HG02571 (cell line): ENCODE results near the gene EARS2.

ENCODE experiments used
- ATAC-seq: cut with Tn5 transposase; IDR thresholded peaks from one replicate; pipeline ENCODE4 v1.9.1; 2021; ENCODE audit warnings: mild to moderate bottlenecking, moderate library complexity; ENCODE audit not compliant: unreplicated experiment

The EARS2 gene

GRCh38 chr16:23508589-23509440, 48.3 kb downstream of the EARS2 start:
- no peak for ATAC-seq

GRCh38 chr16:23506606-23506994, 50.5 kb downstream of the EARS2 start:
- no peak for ATAC-seq

GRCh38 chr16:23505671-23506605, 51.2 kb downstream of the EARS2 start:
- no peak for ATAC-seq

GRCh38 chr16:23505180-23505665, 51.9 kb downstream of the EARS2 start:
- peak; percentile 1 for ATAC-seq

DNA sequence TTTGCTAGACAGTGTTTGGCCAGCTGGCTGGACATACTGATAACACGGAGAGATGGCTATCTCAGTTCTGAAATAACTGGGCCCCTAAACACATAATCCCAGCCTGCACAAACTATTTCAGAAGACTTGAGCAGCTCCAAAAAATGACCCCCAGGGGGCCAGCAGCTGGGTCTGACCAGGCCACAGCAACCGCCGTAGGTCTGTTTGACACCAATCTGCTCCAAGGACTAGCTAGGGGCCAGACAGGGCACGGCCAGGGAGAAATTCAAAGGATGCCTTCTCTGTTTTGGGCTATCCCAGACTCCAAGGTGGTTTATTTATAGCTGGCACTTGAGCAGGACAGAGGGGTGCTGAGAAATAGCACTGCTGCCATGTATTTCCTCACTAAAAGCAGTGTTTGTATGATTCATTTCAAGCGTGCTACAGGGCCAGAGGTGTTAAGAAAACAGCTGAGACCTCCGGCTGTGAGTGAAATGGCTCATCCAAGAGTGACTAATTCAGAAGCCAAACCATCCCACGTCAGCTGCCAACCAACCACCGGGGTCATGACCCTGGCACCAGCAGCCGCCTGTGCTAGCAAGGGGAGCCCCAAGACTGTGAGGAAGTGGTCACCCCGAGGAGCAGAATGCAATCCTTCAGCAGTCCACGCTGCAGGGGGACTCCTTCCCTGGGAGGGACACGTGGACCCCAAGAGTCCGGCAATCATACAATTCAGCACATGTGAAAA, 52.5 kb downstream of the EARS2 start:
- peak; percentile 53 for ATAC-seq

DNA sequence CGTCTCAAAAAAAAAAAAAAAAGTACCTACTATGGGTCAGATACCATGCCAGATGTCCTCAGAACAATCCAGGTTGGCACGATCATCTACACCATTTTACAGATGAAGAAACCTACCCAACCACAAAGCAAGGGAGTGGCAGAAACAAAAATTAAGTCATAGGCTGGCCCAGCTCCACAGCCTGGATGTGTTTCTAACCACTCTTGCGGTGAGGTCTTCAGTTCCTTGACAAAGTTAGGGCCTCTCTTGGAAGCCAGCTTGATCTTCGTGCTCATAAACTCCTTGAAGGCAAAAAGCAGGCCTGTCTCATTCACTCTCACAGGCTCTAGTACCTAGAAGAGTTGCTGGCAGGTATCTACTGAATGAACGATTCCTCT, 53.1 kb downstream of the EARS2 start:
- ATAC-seq = no peak

DNA sequence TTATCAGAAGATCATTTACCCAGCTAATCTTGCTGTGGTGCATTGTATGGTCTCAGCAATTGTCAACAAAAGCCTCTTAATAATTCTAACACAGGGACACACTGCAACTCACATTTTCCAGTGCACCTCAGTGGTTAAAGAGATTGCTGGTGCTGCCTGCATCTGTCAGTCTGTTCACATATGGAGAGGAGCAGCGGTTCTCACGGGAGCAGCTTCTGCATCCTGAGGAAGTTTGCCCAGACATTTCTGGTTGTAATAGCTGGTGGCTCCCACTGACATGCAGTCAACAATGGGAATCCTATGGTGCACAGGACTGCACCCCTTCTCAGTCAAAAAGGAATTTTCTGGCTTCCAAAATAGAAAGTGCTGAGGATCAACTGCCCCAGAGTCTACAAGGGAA, 54.7 kb downstream of the EARS2 start:
- ATAC-seq = no peak

DNA sequence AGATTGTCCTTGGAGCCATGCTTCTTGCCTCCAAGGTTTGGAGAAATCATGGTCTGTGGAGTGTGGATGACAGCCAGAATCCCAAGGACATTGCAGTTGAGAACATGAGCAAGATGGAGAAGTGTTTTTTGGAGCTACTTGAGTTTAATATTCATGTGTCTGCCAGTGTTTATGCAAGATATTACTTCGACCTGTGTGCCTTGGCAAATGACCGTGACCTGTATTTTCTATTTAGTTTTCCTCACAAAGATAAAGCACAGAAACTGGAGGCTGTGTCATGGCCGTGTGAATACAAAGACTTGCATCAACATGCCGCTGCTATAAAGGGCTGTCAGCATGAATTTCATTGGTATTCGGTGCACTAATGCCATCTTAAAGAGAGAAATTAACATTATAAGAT, 55.9 kb downstream of the EARS2 start:
- no peak for ATAC-seq

DNA sequence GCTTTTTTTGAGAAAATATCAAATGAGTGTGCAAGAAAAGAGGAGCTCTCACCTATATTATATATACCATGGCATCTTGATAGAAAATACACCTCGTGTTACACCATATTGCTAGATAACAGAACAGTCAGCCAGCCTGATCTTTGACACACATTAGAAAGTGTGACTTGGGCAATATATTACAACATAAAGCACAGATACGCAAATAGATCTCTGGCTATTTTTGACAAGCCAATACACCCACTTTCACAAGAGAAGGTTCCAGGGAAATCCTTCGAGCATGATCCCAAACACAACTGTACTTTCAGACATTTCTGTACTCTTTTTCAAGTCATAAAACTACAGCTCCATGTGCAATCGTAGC, 56.3 kb downstream of the EARS2 start:
- ATAC-seq = no peak

- ATAC-seq = no peak
Measured at GRCh38 chr16:23500212-23500861, 56.8 kb downstream of the EARS2 start.

- no peak for ATAC-seq
Measured at GRCh38 chr16:23499801-23500200, 57.3 kb downstream of the EARS2 start.

DNA sequence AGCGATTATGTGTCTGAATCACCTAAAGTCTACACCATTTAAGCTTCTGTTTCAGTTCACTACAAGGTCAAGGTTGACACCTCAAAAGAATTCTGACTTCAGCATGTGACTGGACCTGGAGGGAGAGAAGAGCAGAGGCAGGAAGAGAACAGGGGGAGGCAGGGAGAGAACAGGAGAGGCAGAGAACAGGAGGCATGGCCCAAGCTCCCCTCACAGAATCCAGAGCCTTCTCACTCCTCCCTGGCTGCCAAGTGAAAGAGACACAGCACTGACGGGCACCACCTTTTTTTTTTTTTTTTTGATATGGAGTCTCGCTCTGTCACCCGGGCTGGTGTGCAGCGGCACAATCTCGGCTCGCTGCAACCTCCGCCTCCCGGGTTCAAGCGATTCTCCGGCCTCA, 58.3 kb downstream of the EARS2 start:
- no peak for ATAC-seq

DNA sequence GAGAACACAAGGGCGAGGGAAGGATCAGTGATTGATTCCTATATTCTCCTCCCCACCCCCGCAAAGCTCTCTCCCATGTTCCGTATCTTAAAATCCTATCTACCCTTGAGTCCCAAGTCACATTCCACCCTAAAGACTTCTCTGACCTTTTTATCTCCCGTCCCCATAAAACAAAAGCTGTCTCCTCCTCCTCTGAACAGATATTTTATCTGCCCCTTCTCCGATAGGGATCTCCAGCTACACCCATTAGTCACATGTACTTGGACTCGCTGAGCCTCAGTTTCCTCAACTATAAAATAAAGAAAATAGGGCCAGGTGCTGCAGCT, 59.6 kb downstream of the EARS2 start:
- ATAC-seq = no peak

- no peak for ATAC-seq
Measured at GRCh38 chr16:23496821-23497542, 60.2 kb downstream of the EARS2 start.

GRCh38 chr16:23495671-23496070, 61.5 kb downstream of the EARS2 start:
- ATAC-seq = no peak

DNA sequence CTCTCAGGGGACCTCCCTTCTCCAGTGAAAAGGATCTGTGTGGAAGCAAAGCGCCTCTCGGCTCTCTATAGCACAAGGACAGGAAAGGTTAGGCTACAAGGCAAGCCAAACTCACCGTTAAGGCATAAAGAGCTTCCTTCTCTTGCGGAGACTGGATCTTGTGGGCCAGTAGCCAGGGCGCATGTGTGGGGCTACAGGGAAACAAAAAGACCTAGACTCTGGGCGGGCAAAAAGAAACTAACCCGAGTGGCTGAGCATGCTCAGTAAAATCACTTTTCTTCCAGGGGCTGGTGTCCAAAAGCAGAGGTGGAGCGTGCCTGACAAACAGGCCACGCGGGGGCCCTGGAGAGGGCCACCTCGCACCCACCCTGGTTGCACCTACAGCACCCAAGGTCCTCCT, 63.0 kb downstream of the EARS2 start:
- ATAC-seq = no peak

DNA sequence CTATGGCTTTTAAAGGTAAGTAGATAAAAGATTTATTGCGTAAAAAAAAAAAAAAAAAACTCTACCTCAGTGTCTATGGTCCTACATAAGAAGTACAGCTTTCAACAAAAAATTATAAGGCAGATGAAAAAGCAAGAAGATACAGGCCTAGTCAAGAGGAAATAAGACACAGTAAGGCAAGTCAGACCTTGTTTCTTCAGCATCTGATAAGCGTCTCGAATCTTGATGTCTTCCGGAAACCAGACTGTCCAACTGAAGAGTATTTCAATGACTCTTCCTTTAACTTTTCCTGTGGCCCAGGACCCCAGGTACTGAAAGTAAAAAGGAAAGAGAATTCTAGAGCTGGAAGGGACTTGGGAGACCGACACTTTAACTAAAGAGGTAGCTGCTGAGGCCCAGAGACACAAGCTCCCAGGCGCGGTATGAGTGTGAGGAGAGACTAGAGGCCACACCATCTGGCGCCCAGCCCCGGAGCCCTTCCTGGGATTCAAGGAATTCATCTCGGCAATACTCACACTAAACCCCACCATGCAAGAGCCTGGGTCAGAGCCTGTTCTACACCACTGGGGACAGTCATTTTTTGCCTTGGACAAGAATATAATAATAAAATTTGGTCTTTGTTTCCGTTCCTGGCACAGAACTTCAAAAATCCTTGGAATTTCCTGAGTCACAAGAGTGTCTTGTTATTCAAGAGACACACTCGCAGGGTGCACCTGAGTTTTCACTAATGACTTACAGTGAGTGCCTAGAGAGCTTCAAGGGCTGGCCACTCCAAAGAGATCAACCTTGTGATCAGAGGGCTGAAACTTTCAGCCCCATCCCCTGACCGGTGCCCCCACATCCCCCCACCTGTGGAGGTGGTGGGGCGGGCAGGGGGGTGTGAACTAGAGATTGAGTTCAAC, 65.4 kb downstream of the EARS2 start:
- ATAC-seq = no peak

GRCh38 chr16:23486480-23486879, 70.7 kb downstream of the EARS2 start:
- ATAC-seq = no peak

- no peak for ATAC-seq
Measured at GRCh38 chr16:23485841-23486240, 71.3 kb downstream of the EARS2 start.
